Nephron (organoid): Measurements from ENCODE around the gene CCDC171.

Source experiments
- H3K27ac Mint-ChIP-seq, 3 experiments: 2 replicates each; pipeline ENCODE4 v1.8.0; 2020; ENCODE audit warnings: mixed read lengths in 3 of 3, mild to moderate bottlenecking in 2 of 3, moderate library complexity in 1 of 3
- H3K27me3 Mint-ChIP-seq: 2 replicates; pipeline ENCODE4 v1.8.0; 2021; ENCODE audit warnings: low read depth, mild to moderate bottlenecking, moderate library complexity, mixed read lengths
- H3K36me3 Mint-ChIP-seq: 2 replicates; pipeline ENCODE4 v1.8.0; 2020; ENCODE audit warnings: low read depth, mixed read lengths
- H3K4me1 Mint-ChIP-seq: 2 replicates; pipeline ENCODE4 v1.8.0; 2020; ENCODE audit warnings: mixed read lengths
- H3K4me3 Mint-ChIP-seq, 3 experiments: 2 replicates each; pipeline ENCODE4 v1.8.0; 2020; ENCODE audit warnings: mild to moderate bottlenecking in 3 of 3, mixed read lengths in 3 of 3, moderate library complexity in 2 of 3
- H3K9me3 Mint-ChIP-seq: 2 replicates; pipeline ENCODE4 v1.8.0; 2020; ENCODE audit warnings: mixed read lengths
- TF ChIP-seq, protein P1 (sequence below), 3 experiments: fragments of 200-600 bp; sonication (generic); IDR thresholded peaks; one replicate each; pipeline ENCODE4 v1.5.0; 2021; ENCODE audit warnings: antibody characterized with exemption in 3 of 3; ENCODE audit not compliant: unreplicated experiment in 3 of 3

The CCDC171 gene

DNA sequence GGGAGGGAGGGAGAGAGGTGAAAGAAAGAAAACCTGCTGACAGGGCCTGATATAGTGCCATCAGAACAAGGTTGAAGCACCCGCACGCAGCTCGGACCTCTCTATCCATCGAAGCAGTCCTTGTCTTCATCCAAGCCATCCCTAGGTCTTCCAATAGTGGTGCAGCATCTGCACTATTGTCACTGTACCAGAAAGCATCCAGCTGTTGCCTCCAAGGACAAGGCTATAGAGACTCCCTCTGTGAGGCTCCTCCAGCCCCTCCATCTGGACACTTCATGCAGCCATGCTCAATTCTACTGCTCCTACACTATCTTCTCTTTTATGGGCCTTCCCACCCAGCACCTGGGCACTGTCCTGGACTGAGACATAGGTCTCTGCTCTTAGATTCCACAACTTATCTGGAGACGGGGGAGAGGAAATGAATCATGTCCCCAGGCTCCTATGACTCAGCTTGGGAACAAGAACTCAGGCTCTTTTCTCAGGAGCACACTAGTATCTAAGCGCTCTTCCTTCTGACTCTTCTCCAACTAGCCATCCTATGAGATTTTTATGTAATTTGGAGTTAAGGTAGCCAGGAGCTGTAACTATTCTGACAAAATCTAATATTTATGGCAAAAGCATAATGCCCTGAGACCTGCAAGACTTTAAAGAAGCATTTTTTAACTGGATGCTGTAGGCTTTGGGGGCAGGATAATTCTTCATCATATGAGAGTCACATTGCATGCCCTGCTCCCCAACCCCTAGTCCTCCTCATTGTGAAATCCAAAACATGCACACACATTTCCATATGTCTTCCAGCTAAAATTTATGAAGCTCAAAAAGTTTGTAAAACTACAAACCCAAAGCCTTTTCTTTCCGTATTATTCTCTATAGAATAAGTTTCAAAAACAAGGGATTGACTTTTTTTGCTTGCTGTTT, 446.8 kb downstream of the CCDC171 start:
- H3K4me1 Mint-ChIP-seq = peaks cover 10% of the 10 kb centered on the region
- H3K27ac Mint-ChIP-seq = peak overlapping the region; percentile 20 to 69 (median 23)
- peaks cover 11% of the 10 kb centered on the region for H3K9me3 Mint-ChIP-seq
- no peaks in the 10 kb centered on the region for H3K27me3 Mint-ChIP-seq
- H3K36me3 Mint-ChIP-seq = no peaks in the 10 kb centered on the region
- TF ChIP-seq, protein P1, sequence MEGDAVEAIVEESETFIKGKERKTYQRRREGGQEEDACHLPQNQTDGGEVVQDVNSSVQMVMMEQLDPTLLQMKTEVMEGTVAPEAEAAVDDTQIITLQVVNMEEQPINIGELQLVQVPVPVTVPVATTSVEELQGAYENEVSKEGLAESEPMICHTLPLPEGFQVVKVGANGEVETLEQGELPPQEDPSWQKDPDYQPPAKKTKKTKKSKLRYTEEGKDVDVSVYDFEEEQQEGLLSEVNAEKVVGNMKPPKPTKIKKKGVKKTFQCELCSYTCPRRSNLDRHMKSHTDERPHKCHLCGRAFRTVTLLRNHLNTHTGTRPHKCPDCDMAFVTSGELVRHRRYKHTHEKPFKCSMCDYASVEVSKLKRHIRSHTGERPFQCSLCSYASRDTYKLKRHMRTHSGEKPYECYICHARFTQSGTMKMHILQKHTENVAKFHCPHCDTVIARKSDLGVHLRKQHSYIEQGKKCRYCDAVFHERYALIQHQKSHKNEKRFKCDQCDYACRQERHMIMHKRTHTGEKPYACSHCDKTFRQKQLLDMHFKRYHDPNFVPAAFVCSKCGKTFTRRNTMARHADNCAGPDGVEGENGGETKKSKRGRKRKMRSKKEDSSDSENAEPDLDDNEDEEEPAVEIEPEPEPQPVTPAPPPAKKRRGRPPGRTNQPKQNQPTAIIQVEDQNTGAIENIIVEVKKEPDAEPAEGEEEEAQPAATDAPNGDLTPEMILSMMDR (IDR thresholded peaks at IDR 0.05; ENCODE audit: unreplicated experiment in 3 of 3) = no peak
- no peak overlapping the region for H3K4me3 Mint-ChIP-seq

DNA sequence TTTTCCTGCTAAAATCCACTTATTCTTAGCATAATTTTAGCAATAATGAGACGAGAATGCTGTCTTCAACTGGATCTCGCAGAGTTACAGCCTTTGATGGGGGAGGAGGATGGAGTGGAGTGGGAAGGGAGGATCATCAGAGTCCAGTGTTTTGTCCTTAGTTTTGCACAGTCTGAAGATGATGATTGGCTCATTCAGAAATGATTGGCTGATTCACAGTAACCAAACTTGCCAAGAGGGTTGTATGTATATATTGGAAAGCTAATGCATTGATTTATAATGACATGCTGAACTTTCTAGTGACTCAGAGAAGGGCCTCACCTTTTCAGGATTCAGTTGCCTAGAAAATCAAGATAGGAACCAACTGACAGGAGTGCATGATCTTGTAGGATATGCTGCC, 448.0 kb downstream of the CCDC171 start:
- peak overlapping the region in 1 of 3 experiments; percentile 69 for H3K27ac Mint-ChIP-seq
- H3K4me3 Mint-ChIP-seq = no peak overlapping the region
- H3K36me3 Mint-ChIP-seq = no peaks in the 10 kb centered on the region
- peaks cover 5% of the 10 kb centered on the region for H3K9me3 Mint-ChIP-seq
- H3K27me3 Mint-ChIP-seq = no peaks in the 10 kb centered on the region
- TF ChIP-seq, protein P1 (IDR thresholded peaks at IDR 0.05; ENCODE audit: unreplicated experiment in 3 of 3) = no peak
- H3K4me1 Mint-ChIP-seq = peaks cover 10% of the 10 kb centered on the region

DNA sequence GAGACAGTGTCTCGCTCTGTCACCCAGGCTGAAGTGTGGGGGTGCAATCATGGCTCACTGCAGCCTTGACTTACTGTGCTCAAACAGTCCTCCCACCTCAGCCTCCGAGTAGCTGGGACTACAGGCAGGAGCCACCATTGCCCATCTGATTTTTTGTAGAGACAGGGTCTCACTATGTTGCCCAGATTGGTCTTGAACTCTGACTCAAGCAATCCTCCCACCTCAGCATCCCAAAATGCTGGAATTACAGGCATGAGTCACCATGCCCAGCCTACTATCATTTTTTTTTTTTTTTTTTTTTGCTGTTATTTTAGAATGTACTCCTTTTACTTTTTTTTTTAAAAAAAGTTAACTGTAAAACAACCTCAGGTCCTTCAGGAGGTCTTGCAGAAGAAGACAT, 449.0 kb downstream of the CCDC171 start:
- Mint-ChIP-seq H3K9me3 (peaks cover 2% of the 10 kb centered on the region), H3K4me1 (peaks cover 10% of the 10 kb centered on the region), H3K4me3 (no peak overlapping the region), H3K27me3 (no peaks in the 10 kb centered on the region), H3K36me3 (no peaks in the 10 kb centered on the region), H3K27ac (no peak overlapping the region)
- TF ChIP-seq, protein P1 (IDR thresholded peaks at IDR 0.05; ENCODE audit: unreplicated experiment in 3 of 3) = no peak

DNA sequence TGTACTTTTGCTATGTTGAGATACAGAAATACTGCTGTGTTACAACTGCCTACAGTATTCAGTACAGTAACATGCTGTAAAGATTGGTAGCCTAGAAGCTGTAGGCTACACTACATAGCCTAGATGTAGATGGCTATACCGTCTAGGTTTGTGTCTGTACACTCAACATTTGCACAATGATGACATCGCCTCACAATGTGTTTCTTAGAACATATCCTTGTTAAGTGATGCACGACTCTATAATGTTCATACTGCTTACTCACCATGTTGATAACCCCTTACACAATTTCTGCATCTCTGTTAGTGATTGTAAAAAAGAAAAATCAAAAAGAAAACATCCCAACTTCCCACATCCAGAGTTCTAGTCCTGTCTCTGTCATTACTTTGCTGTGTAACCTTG, 450.0 kb downstream of the CCDC171 start:
- H3K27ac Mint-ChIP-seq = no peak overlapping the region
- H3K36me3 Mint-ChIP-seq = no peaks in the 10 kb centered on the region
- H3K9me3 Mint-ChIP-seq = peaks cover 2% of the 10 kb centered on the region
- H3K27me3 Mint-ChIP-seq = no peaks in the 10 kb centered on the region
- peaks cover 10% of the 10 kb centered on the region for H3K4me1 Mint-ChIP-seq
- TF ChIP-seq, protein P1 (IDR thresholded peaks at IDR 0.05; ENCODE audit: unreplicated experiment in 3 of 3) = no peak
- H3K4me3 Mint-ChIP-seq = no peak overlapping the region

DNA sequence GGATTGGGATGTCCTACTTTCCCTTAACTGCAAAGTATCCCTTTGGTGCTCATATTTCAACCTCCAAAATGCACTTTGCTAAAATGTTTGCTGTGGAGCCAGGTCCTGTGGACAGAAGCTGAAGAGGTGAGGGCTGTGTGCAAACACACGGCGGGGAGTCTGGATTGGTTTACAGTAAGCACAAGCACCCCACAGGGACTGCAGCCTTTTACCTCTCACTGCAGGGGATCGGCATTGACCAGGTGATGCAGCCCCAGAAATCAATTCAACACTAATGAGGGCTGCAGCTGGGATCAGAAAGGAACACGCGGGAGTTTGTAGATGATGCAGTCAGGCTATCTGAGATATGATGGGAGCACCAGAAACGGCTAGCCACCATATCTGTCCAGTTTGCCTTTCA, 450.9 kb downstream of the CCDC171 start:
- TF ChIP-seq, protein P1 (IDR thresholded peaks at IDR 0.05; ENCODE audit: unreplicated experiment in 3 of 3) = no peak

DNA sequence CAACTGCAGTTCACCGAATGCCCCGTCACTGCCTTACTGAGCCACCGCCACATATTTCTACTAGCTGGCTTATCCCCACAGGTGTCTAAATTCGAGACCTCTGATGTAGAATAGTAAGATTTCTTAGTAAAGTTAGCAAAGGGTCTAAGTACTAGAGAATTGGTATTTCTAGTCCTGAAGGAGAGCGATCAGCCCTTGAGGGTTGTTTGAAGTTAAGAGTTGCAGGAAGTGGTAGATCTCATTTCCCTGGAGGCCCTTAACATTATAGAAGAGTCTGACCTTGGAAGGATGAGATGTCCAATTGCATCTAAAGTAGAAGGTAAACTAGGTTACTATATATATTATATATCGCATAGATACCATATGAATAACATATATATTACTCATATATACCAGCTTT, 451.8 kb downstream of the CCDC171 start:
- Mint-ChIP-seq H3K9me3 (peaks cover 9% of the 10 kb centered on the region), H3K36me3 (no peaks in the 10 kb centered on the region), H3K27ac (no peak overlapping the region), H3K4me3 (no peak overlapping the region), H3K27me3 (no peaks in the 10 kb centered on the region), H3K4me1 (peaks cover 7% of the 10 kb centered on the region)
- TF ChIP-seq, protein P1 (IDR thresholded peaks at IDR 0.05; ENCODE audit: unreplicated experiment in 3 of 3) = no peak

More for the DNA sequence above, 450.9 kb downstream of the CCDC171 start:
- no peaks in the 10 kb centered on the region for H3K36me3 Mint-ChIP-seq
- no peak overlapping the region for H3K27ac Mint-ChIP-seq
- H3K4me1 Mint-ChIP-seq = peaks cover 10% of the 10 kb centered on the region
- H3K4me3 Mint-ChIP-seq = no peak overlapping the region
- H3K27me3 Mint-ChIP-seq = no peaks in the 10 kb centered on the region
- peaks cover 9% of the 10 kb centered on the region for H3K9me3 Mint-ChIP-seq
